Endothelial cell of umbilical vein (primary cell): Measurements from ENCODE around the gene GTF2H4. TPM values are rescaled to one million over a fixed set of nuclear protein-coding genes. Genes with fewer than 3 reads are reported as not detected.

Experiments used
- BruUV-seq: library from RNA; stranded (reverse); fragments of 400-500 nt; replicated peaks from 2 replicates; lab custom pipeline; 2021; lab: Mats Ljungman, UMichigan
- CTCF ChIA-PET: fragments of 300-600, 350-600 bp; sonication (Branson Sonifier 250); formaldehyde crosslinking; loops from one replicate; lab custom pipeline; 2021; ENCODE audit warnings: antibody characterized with exemption, inconsistent platforms; lab: Charles Lee
- POLR2A ChIA-PET: fragments of 300-600, 350-600 bp; sonication (Branson Sonifier 250); formaldehyde crosslinking; loops from one replicate; lab custom pipeline; 2021; ENCODE audit warnings: antibody characterized with exemption, inconsistent platforms; lab: Charles Lee
- DNase-seq: peaks from one replicate; pipeline ENCODE4 v3.0.0-alpha.2; 2011; ENCODE audit warnings: low read depth, low spot score
- FAIRE-seq: peaks from 2 replicates; lab custom pipeline; 2011; peaks lifted over from hg19 to GRCh38; lab: Jason Lieb, UNC
- H2AFZ ChIP-seq: 2 replicates; pipeline ENCODE4 v1.6.0; 2012; ENCODE audit warnings: low read depth, low read length, control low read depth, inconsistent platforms
- H3K27ac ChIP-seq: 2 replicates; pipeline ENCODE4 v1.5.1; 2011; ENCODE audit warnings: low read depth, mild to moderate bottlenecking, control low read depth, low read length, moderate library complexity; ENCODE audit not compliant: insufficient read depth
- H3K27me3 ChIP-seq, 2 experiments: 2 replicates each; pipeline versions ENCODE4 v1.6.0 to v1.6.1; 2011; ENCODE audit warnings: low read length in 2 of 2, mixed read lengths in 1 of 2; ENCODE audit not compliant: control insufficient read depth in 2 of 2, insufficient read depth in 2 of 2
- H3K36me3 ChIP-seq, 2 experiments: 2 replicates in 1 of 2; 3 replicates in 1 of 2; pipeline ENCODE4 v1.5.1; 2011; ENCODE audit warnings: low read length in 2 of 2, mild to moderate bottlenecking in 1 of 2, moderate library complexity in 1 of 2; ENCODE audit not compliant: control insufficient read depth in 2 of 2, insufficient read depth in 2 of 2; ENCODE audit errors: extremely low read depth in 1 of 2
- H3K4me1 ChIP-seq: 3 replicates; pipeline ENCODE4 v1.5.1; 2011; ENCODE audit warnings: mild to moderate bottlenecking, low read length; ENCODE audit not compliant: control insufficient read depth, insufficient read depth; ENCODE audit errors: extremely low read depth
- H3K4me2 ChIP-seq: 2 replicates; pipeline ENCODE4 v1.6.1; 2011; ENCODE audit warnings: low read length, control low read depth, mixed read lengths; ENCODE audit not compliant: insufficient read depth
- H3K4me3 ChIP-seq, 3 experiments: fragments of 200-600 bp in 1 of 3; sonication (generic), shearing (Covaris generic) in 1 of 3; replicated peaks in 1 of 3; 2 replicates each; pipeline ENCODE4 v1.5.1; 2011 to 2016; ENCODE audit warnings: control low read depth in 3 of 3, low read length in 3 of 3, mild to moderate bottlenecking in 2 of 3, inconsistent platforms in 1 of 3, low read depth in 1 of 3, moderate library complexity in 1 of 3; ENCODE audit not compliant: insufficient read depth in 1 of 3
- H3K79me2 ChIP-seq: 2 replicates; pipeline ENCODE4 v1.6.0; 2012; ENCODE audit warnings: low read length, inconsistent platforms; ENCODE audit not compliant: control insufficient read depth, insufficient read depth
- H3K9ac ChIP-seq: replicated peaks from 2 replicates; pipeline ENCODE3; 2011; ENCODE audit warnings: low read length, control low read depth; ENCODE audit not compliant: insufficient read depth; ENCODE audit errors: extremely low read depth
- H3K9me1 ChIP-seq: replicated peaks from 3 replicates; pipeline ENCODE4 v1.6.0; 2011; ENCODE audit warnings: mild to moderate bottlenecking, low read length; ENCODE audit not compliant: control insufficient read depth, insufficient read depth; ENCODE audit errors: extremely low read depth
- H3K9me3 ChIP-seq: replicated peaks from 2 replicates; pipeline ENCODE4 v1.5.1; 2012; ENCODE audit warnings: low read length, inconsistent platforms; ENCODE audit not compliant: control insufficient read depth, insufficient read depth
- H4K20me1 ChIP-seq: replicated peaks from 2 replicates; pipeline ENCODE3; 2011; ENCODE audit warnings: mild to moderate bottlenecking, low read length; ENCODE audit not compliant: control insufficient read depth, insufficient read depth; ENCODE audit errors: extremely low read depth
- CTCF ChIP-seq, 2 donors: IDR thresholded peaks; 1 replicate in 1 of 2; 2 replicates in 1 of 2; pipeline ENCODE4 v1.5.1; 2011; ENCODE audit warnings: low read length in 2 of 2, mild to moderate bottlenecking in 2 of 2, moderate library complexity in 2 of 2, control low read depth in 1 of 2, inconsistent platforms in 1 of 2, low read depth in 1 of 2; ENCODE audit not compliant: insufficient read depth in 1 of 2; ENCODE audit errors: extremely low read depth in 1 of 2
- EZH2 ChIP-seq: IDR thresholded peaks from 2 replicates; pipeline ENCODE4 v1.6.1; 2012; ENCODE audit warnings: borderline replicate concordance, low read depth, mild to moderate bottlenecking, moderate library complexity, low read length, inconsistent platforms; ENCODE audit not compliant: severe bottlenecking
- FOS ChIP-seq: IDR thresholded peaks from 2 replicates; pipeline ENCODE4 v1.6.1; 2011; ENCODE audit warnings: mild to moderate bottlenecking, low read length, moderate library complexity, borderline replicate concordance; ENCODE audit not compliant: insufficient read depth
- GATA2 ChIP-seq: IDR thresholded peaks from 2 replicates; pipeline ENCODE4 v1.7.0; 2011; ENCODE audit warnings: low read depth, mild to moderate bottlenecking, moderate library complexity, mixed read lengths, low read length; ENCODE audit not compliant: insufficient read length, insufficient read depth
- MAX ChIP-seq: IDR thresholded peaks from 2 replicates; pipeline ENCODE4 v1.6.1; 2011; ENCODE audit not compliant: insufficient read depth, insufficient read length
- MYC ChIP-seq: IDR thresholded peaks from one replicate; pipeline ENCODE4 v1.6.1; 2011; ENCODE audit warnings: mild to moderate bottlenecking, low read depth, low read length
- POLR2A ChIP-seq: IDR thresholded peaks from 2 replicates; pipeline ENCODE4 v1.6.1; 2012; ENCODE audit warnings: low read depth, mild to moderate bottlenecking, control low read depth, low read length
- dilution Hi-C: fragments of 300-500 bp; cut with MboI; formaldehyde crosslinking; loops from one replicate; pipeline ENCODE4 v1.15.0; 2019; ENCODE audit warnings: low sequenced_read_pairs; ENCODE audit not compliant: extremely low pct_ligation_motif_present
- intact Hi-C: fragments of 100-400 bp; cut with micrococcal nuclease; formaldehyde crosslinking; loops from one replicate; pipeline ENCODE4 v1.10.0; 2022
- polyA plus RNA-seq, 4 experiments: library from polyadenylated mRNA; depleted of rRNA in 3 of 4; stranded (reverse) in 3 of 4; unstranded in 1 of 4; fragments of >200 nt; gene quantifications; 2 replicates each; pipeline versions ENCODE4 v1.2.1 to v1.2.3, GENCODE V29; 2011 to 2012; ENCODE audit warnings: missing spikeins in 1 of 4
- total RNA-seq: library from RNA; stranded (reverse); gene quantifications from 2 replicates; pipeline ENCODE4 v1.2.3, GENCODE V29; 2021

Gene GTF2H4
- total and polyA plus RNA-seq, 2 donors (not counting 3 experiments of a cell fraction or from before 2014, with no cell fraction given): 40.5 to 52.6 TPM

GRCh38 chr6:30914854-30915590, 7.0 kb downstream of the GTF2H4 start:
- POLR2A ChIA-PET: no interaction called here
- Histone ChIP-seq H3K4me1 (peaks cover 25% of the 10 kb centered on the region), H3K9ac (peak overlapping the region; percentile 90), H3K9me1 (no peaks in the 10 kb centered on the region), H2AFZ (peak overlapping the region; percentile 93), H3K9me3 (no peaks in the 10 kb centered on the region), H3K36me3 (peaks cover 5 to 31% of the 10 kb centered on the region in 2 experiments), H3K27ac (peak overlapping the region; percentile 67), H3K4me3 (peak overlapping the region in 2 of 3 experiments; percentile 30 to 44), H3K79me2 (no peaks in the 10 kb centered on the region), H3K4me2 (peak overlapping the region; percentile 50), H3K27me3 (no peaks in the 10 kb centered on the region), H4K20me1 (no peaks in the 10 kb centered on the region)
- dilution Hi-C loops (no loop called here), intact Hi-C loops (loop anchor here (1.0 kb wide), 7 partner anchors 87 to 277 kb away; no protein-coding TSS in a partner anchor)
- FAIRE-seq (no peak), DNase-seq (peak; percentile 9)
- CTCF ChIA-PET: interaction anchor here (0.8 to 7.6 kb wide), 29 partner anchors 9 to 452 kb away, joined by 3 to 142 read pairs (median 6); partner anchors contain the start of genes DDR1, MUCL3, PSORS1C1 and SFTA2
- no peak for TF ChIP-seq GATA2
- TF ChIP-seq MYC: no peak
- TF ChIP-seq EZH2: no peak
- BruUV-seq: no TSS peak

- no peaks in the 10 kb centered on the region for H3K27me3 ChIP-seq
- no peak overlapping the region for H3K4me3 ChIP-seq
- H3K9ac ChIP-seq: no peak overlapping the region
- peaks cover 2 to 33% of the 10 kb centered on the region in 2 experiments for H3K36me3 ChIP-seq
- no peaks in the 10 kb centered on the region for H3K9me1 ChIP-seq
- POLR2A ChIA-PET: no interaction called here
- TF ChIP-seq MAX (no peak), CTCF (IDR thresholded peaks at IDR 0.05; ENCODE audit: extremely low read depth in 1 of 2, insufficient read depth in 1 of 2, low read depth in 1 of 2, low read length in 2 of 2) (peak; percentile 54), POLR2A (no peak), GATA2 (no peak), FOS (no peak)
- no peaks in the 10 kb centered on the region for H3K9me3 ChIP-seq
- H3K79me2 ChIP-seq: no peaks in the 10 kb centered on the region
- no peak overlapping the region for H3K4me2 ChIP-seq
- FAIRE-seq (peak; percentile 81), DNase-seq (peak; percentile 75)
- peak overlapping the region; percentile 66 for H2AFZ ChIP-seq
- intact Hi-C loops: loop anchor here (1.0 kb wide), 6 partner anchors 127 to 277 kb away; no protein-coding TSS in a partner anchor
- H4K20me1 ChIP-seq: no peaks in the 10 kb centered on the region
- no peak overlapping the region for H3K27ac ChIP-seq
- CTCF ChIA-PET: interaction anchor here (0.7 to 7.6 kb wide), 33 partner anchors 8 to 451 kb away, joined by 3 to 142 read pairs (median 5); partner anchors contain the start of genes DDR1, GTF2H4, MUCL3 and PSORS1C1
- dilution Hi-C loops: no loop called here
- H3K4me1 ChIP-seq: peaks cover 25% of the 10 kb centered on the region
- BruUV-seq: no TSS peak
Measured at GRCh38 chr6:30915591-30915946, 7.6 kb downstream of the GTF2H4 start.
